H1 (cell line): ENCODE measurements around the gene ATF3. TPM values are rescaled to one million over a fixed set of nuclear protein-coding genes. Genes with fewer than 3 reads are reported as not detected.

Source experiments
- BRCA1 ChIP-seq: IDR thresholded peaks from 2 replicates; pipeline ENCODE4 v1.6.1; 2012; ENCODE audit warnings: low read depth, low read length, improper control_type of control experiment
- CHD7 ChIP-seq: fragments of 300-600 bp; sonication (generic); IDR thresholded peaks from 2 replicates; pipeline ENCODE4 v1.7.1; 2012; ENCODE audit warnings: low read length, moderate library complexity, mild to moderate bottlenecking, inconsistent platforms; ENCODE audit not compliant: insufficient replicate concordance
- SAP30 ChIP-seq: fragments of 300-600 bp; sonication (generic); IDR thresholded peaks from 2 replicates; pipeline ENCODE4 v1.7.1; 2012; ENCODE audit warnings: low read length, moderate library complexity, mild to moderate bottlenecking, inconsistent platforms; ENCODE audit not compliant: insufficient read depth, insufficient replicate concordance
- polyA plus RNA-seq, 7 experiments: library from polyadenylated mRNA; depleted of rRNA in 3 of 7; stranded (reverse) in 5 of 7; unstranded in 2 of 7; fragments of >200 nt in 5 of 7; fragments of 200-250 nt in 2 of 7; gene quantifications; 1 replicate in 5 of 7; 2 replicates in 1 of 7; 4 replicates in 1 of 7; pipeline versions ENCODE4 v1.2.1 to v1.2.3, GENCODE V29; 2011 to 2013; ENCODE audit warnings: missing spikeins in 2 of 7, mixed read lengths in 2 of 7
- total RNA-seq: library from RNA; stranded (reverse); fragmentation: NEBNext Ultra II Directional; extraction: Animal tissue kit (Norgen Biotek cat#: 25700); gene quantifications from 2 replicates; pipeline ENCODE4 v1.2.1, GENCODE V29; 2021

Gene ATF3
- total and polyA plus RNA-seq, 2 of the 8 experiments (the other 6 are each of a cell fraction or from before 2014, with no cell fraction given): 12.2 to 27.7 TPM

GRCh38 chr1:212645546-212646543 lies 37.3 kb downstream of the ATF3 start (continued):
- TF ChIP-seq CHD7 (no peak), SAP30 (no peak), BRCA1 (no peak)
- TF ChIP-seq, all 59 proteins: peak for 0
